GM19023 (cell line): ENCODE data around the gene STIM1.

ENCODE experiments used
- ATAC-seq: cut with Tn5 transposase; IDR thresholded peaks from one replicate; pipeline ENCODE4 v1.9.1; 2021; ENCODE audit warnings: mild to moderate bottlenecking, moderate library complexity; ENCODE audit not compliant: unreplicated experiment

The STIM1 gene

GRCh38 chr11:4060182-4060923, 204.9 kb downstream of the STIM1 start:
- ATAC-seq = no peak

- no peak for ATAC-seq
Observed at GRCh38 chr11:4061700-4062099, 206.2 kb downstream of the STIM1 start.

- no peak for ATAC-seq
Observed at GRCh38 chr11:4063348-4063747, 207.9 kb downstream of the STIM1 start.

GRCh38 chr11:4064278-4064955, 209.0 kb downstream of the STIM1 start:
- no peak for ATAC-seq

- no peak for ATAC-seq
Observed at GRCh38 chr11:4065086-4065485, 209.6 kb downstream of the STIM1 start.

- ATAC-seq = no peak
Observed at GRCh38 chr11:4065601-4066377, 210.3 kb downstream of the STIM1 start.

GRCh38 chr11:4066910-4067309, 211.4 kb downstream of the STIM1 start:
- no peak for ATAC-seq

GRCh38 chr11:4068962-4069361, 213.5 kb downstream of the STIM1 start:
- ATAC-seq = no peak

- ATAC-seq = no peak
Observed at GRCh38 chr11:4071325-4071724, 215.9 kb downstream of the STIM1 start.

- ATAC-seq = no peak
Observed at GRCh38 chr11:4071914-4072313, 216.4 kb downstream of the STIM1 start.

- ATAC-seq = no peak
Observed at GRCh38 chr11:4072668-4073285, 217.3 kb downstream of the STIM1 start.

GRCh38 chr11:4074266-4074665, 218.8 kb downstream of the STIM1 start:
- no peak for ATAC-seq

GRCh38 chr11:4076774-4077173, 221.3 kb downstream of the STIM1 start:
- ATAC-seq = no peak

- no peak for ATAC-seq
Observed at GRCh38 chr11:4083198-4083597, 227.7 kb downstream of the STIM1 start.

GRCh38 chr11:4084406-4085125, 229.1 kb downstream of the STIM1 start:
- ATAC-seq = no peak

GRCh38 chr11:4085575-4085974, 230.1 kb downstream of the STIM1 start:
- ATAC-seq = no peak

GRCh38 chr11:4086575-4087353, 231.3 kb downstream of the STIM1 start:
- ATAC-seq = no peak

GRCh38 chr11:4087551-4087950, 232.1 kb downstream of the STIM1 start:
- no peak for ATAC-seq

GRCh38 chr11:4090258-4090657, 234.8 kb downstream of the STIM1 start:
- no peak for ATAC-seq

GRCh38 chr11:4092026-4092425, 236.6 kb downstream of the STIM1 start:
- no peak for ATAC-seq
